HPDE6-E6E7 (cell line): Measurements from ENCODE around the gene ADAMTS13.

Experiments
- DNase-seq: peaks from one replicate; pipeline ENCODE4 v3.0.0; 2011; ENCODE audit warnings: missing footprints; ENCODE audit errors: extremely low spot score

ADAMTS13 gene

GRCh38 chr9:133489253-133490190, 67.4 kb downstream of the ADAMTS13 start:
- DNase-seq = no peak

- DNase-seq = no peak
These were observed 68.1 kb downstream of the ADAMTS13 start for GRCh38 chr9:133490201-133490681.

- DNase-seq = no peak
These were observed 68.9 kb downstream of the ADAMTS13 start for GRCh38 chr9:133490865-133491655.

- no peak for DNase-seq
These were observed 69.4 kb downstream of the ADAMTS13 start for GRCh38 chr9:133491656-133491925.

GRCh38 chr9:133492061-133493021, 70.2 kb downstream of the ADAMTS13 start:
- no peak for DNase-seq

GRCh38 chr9:133493428-133493827, 71.3 kb downstream of the ADAMTS13 start:
- no peak for DNase-seq

- no peak for DNase-seq
These were observed 71.8 kb downstream of the ADAMTS13 start for GRCh38 chr9:133493845-133494540.

GRCh38 chr9:133494636-133495326, 72.6 kb downstream of the ADAMTS13 start:
- DNase-seq = no peak

GRCh38 chr9:133495327-133496293, 73.4 kb downstream of the ADAMTS13 start:
- DNase-seq = no peak

GRCh38 chr9:133496861-133497842, 75.0 kb downstream of the ADAMTS13 start:
- no peak for DNase-seq

GRCh38 chr9:133499132-133499891, 77.1 kb downstream of the ADAMTS13 start:
- no peak for DNase-seq

- no peak for DNase-seq
These were observed 77.7 kb downstream of the ADAMTS13 start for GRCh38 chr9:133499892-133500270.

GRCh38 chr9:133502112-133502511, 79.9 kb downstream of the ADAMTS13 start:
- DNase-seq = no peak

- no peak for DNase-seq
These were observed 83.1 kb downstream of the ADAMTS13 start for GRCh38 chr9:133505186-133505830.

- no peak for DNase-seq
These were observed 83.9 kb downstream of the ADAMTS13 start for GRCh38 chr9:133505901-133506652.

- DNase-seq = no peak
These were observed 84.5 kb downstream of the ADAMTS13 start for GRCh38 chr9:133506653-133507038.
